ENCODE measurements around the gene TRPV5.

GRCh38 chr7:142881586-142882337, 51.8 kb downstream of the TRPV5 start:
- TF ChIP-seq CTCF (conservative IDR thresholded peaks at IDR 0.05 in 1 of 2, IDR thresholded peaks at IDR 0.05 in 1 of 2; ENCODE audit: low read depth in 1 of 2, low read length in 2 of 2) (no peak), EZH2 (IDR thresholded peaks at IDR 0.05; ENCODE audit: low read length, missing control alignments) (no peak)

Measured in fibroblast of lung (primary cell).